Neutrophil (primary cell): ENCODE measurements around the gene GRIN2A.

Source experiments
- H3K27ac ChIP-seq: fragments of 200-600 bp; sonication (generic); 2 replicates; pipeline ENCODE4 v1.5.1; 2016; ENCODE audit warnings: mild to moderate bottlenecking, moderate library complexity
- H3K27me3 ChIP-seq: fragments of 200-600 bp; sonication (generic); 2 replicates; pipeline ENCODE4 v1.6.0; 2016; ENCODE audit warnings: mild to moderate bottlenecking
- H3K36me3 ChIP-seq: fragments of 200-600 bp; sonication (generic); 2 replicates; pipeline ENCODE4 v1.5.1; 2017
- H3K4me1 ChIP-seq, 2 experiments: fragments of 200-600 bp in 1 of 2; sonication (generic) in 1 of 2; 1 replicate in 1 of 2; 2 replicates in 1 of 2; pipeline versions ENCODE4 v1.5.1 to v1.6.1; 2013 to 2016; ENCODE audit warnings: low read depth in 1 of 2, low read length in 1 of 2, mild to moderate bottlenecking in 1 of 2, moderate library complexity in 1 of 2; ENCODE audit not compliant: control insufficient read depth in 1 of 2, insufficient read depth in 1 of 2
- H3K4me3 ChIP-seq, 2 experiments: fragments of 200-600 bp in 1 of 2; sonication (generic) in 1 of 2; 1 replicate in 1 of 2; 2 replicates in 1 of 2; pipeline ENCODE4 v1.5.1; 2013 to 2016; ENCODE audit warnings: low read depth in 1 of 2, low read length in 1 of 2, mild to moderate bottlenecking in 1 of 2, moderate library complexity in 1 of 2
- H3K9me3 ChIP-seq: fragments of 200-600 bp; sonication (generic); 2 replicates; pipeline ENCODE4 v1.5.1; 2016
- TF ChIP-seq, protein P1 (sequence below): fragments of 200-600 bp; sonication (generic); IDR thresholded peaks from 2 replicates; pipeline ENCODE4 v1.5.1; 2016; ENCODE audit warnings: antibody characterized with exemption

Gene GRIN2A

DNA sequence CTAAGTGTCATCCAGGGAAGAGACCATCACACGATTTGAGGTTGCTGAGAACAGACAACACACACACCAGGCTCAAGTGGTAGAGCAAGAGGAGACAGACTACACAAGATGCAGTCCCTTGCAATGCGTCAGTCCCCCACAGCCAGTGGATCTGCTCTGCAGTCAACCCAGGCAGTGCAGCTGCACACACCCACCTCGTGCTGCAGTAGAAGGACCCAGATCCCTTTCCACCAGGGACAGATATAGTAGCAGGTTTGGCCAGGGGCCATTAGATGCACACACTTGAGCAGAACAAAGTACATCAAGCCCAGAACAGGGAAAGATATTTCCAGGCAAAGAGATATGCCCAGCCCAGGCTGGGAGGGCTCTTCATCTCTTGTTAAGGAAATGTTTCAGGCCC, 112.9 kb downstream of the GRIN2A start:
- Histone ChIP-seq H3K36me3 (no peaks in the 10 kb centered on the region), H3K27me3 (no peaks in the 10 kb centered on the region), H3K4me3 (no peak overlapping the region), H3K4me1 (no peaks in the 10 kb centered on the region), H3K9me3 (no peaks in the 10 kb centered on the region), H3K27ac (no peak overlapping the region)
- TF ChIP-seq, protein P1, sequence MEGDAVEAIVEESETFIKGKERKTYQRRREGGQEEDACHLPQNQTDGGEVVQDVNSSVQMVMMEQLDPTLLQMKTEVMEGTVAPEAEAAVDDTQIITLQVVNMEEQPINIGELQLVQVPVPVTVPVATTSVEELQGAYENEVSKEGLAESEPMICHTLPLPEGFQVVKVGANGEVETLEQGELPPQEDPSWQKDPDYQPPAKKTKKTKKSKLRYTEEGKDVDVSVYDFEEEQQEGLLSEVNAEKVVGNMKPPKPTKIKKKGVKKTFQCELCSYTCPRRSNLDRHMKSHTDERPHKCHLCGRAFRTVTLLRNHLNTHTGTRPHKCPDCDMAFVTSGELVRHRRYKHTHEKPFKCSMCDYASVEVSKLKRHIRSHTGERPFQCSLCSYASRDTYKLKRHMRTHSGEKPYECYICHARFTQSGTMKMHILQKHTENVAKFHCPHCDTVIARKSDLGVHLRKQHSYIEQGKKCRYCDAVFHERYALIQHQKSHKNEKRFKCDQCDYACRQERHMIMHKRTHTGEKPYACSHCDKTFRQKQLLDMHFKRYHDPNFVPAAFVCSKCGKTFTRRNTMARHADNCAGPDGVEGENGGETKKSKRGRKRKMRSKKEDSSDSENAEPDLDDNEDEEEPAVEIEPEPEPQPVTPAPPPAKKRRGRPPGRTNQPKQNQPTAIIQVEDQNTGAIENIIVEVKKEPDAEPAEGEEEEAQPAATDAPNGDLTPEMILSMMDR: no peak

- no peaks in the 10 kb centered on the region for H3K27me3 ChIP-seq
- no peaks in the 10 kb centered on the region for H3K9me3 ChIP-seq
- H3K4me1 ChIP-seq: no peaks in the 10 kb centered on the region
- TF ChIP-seq, protein P1: no peak
- no peak overlapping the region for H3K27ac ChIP-seq
- H3K4me3 ChIP-seq: no peak overlapping the region
- no peaks in the 10 kb centered on the region for H3K36me3 ChIP-seq
Observed at GRCh38 chr16:10067835-10068234, 114.4 kb downstream of the GRIN2A start.

DNA sequence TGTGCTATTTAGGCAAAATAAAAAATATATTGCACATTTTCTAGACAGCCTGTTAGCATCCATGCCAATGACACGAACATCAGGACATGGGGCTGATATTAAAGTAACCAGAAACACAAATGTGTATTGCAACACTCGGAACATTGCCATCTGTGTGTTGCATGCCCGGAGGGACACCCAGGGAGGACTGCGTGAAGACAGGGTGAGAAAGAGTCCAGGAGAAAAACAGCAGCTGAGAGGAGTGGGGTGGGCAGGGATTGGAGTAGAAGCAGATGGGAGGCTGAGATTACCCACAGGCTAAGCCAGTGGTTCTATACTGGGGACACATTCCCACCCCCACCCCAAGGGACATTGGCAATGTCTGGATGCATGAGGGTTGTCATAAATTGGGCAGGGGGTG, 114.8 kb downstream of the GRIN2A start:
- no peaks in the 10 kb centered on the region for H3K27me3 ChIP-seq

GRCh38 chr16:10065019-10065418, 117.2 kb downstream of the GRIN2A start:
- no peak overlapping the region for H3K27ac ChIP-seq
- no peaks in the 10 kb centered on the region for H3K27me3 ChIP-seq
- no peaks in the 10 kb centered on the region for H3K36me3 ChIP-seq
- no peaks in the 10 kb centered on the region for H3K4me1 ChIP-seq
- H3K4me3 ChIP-seq: no peak overlapping the region
- no peaks in the 10 kb centered on the region for H3K9me3 ChIP-seq
- TF ChIP-seq, protein P1: no peak

More for the DNA sequence above, 114.8 kb downstream of the GRIN2A start:
- no peak overlapping the region for H3K27ac ChIP-seq
- H3K9me3 ChIP-seq: no peaks in the 10 kb centered on the region
- no peaks in the 10 kb centered on the region for H3K36me3 ChIP-seq
- no peak overlapping the region for H3K4me3 ChIP-seq
- H3K4me1 ChIP-seq: no peaks in the 10 kb centered on the region
- TF ChIP-seq, protein P1: no peak

GRCh38 chr16:10048850-10049249, 133.4 kb downstream of the GRIN2A start:
- no peaks in the 10 kb centered on the region for H3K9me3 ChIP-seq
- H3K36me3 ChIP-seq: no peaks in the 10 kb centered on the region
- no peak overlapping the region for H3K27ac ChIP-seq
- H3K4me1 ChIP-seq: no peaks in the 10 kb centered on the region
- no peaks in the 10 kb centered on the region for H3K27me3 ChIP-seq
- TF ChIP-seq, protein P1: no peak
- no peak overlapping the region for H3K4me3 ChIP-seq

DNA sequence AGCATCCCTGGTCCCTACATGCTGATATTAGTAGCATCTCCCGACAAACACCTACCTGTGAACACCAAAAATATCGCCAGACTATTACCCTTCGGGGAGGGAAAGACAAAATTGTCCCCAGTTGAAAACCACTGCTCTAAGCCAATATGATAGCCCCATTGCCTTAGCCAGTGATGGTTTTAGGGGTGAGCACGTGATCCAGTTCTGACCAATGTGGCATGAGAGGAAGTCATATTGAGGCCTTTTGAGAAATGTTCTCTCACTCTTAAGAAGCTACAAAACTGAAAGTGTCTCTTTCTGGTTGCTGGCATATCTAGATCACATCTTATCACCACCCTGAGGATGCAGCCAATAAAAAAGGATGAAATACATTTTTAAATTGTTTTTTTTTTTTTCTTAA, 136.3 kb downstream of the GRIN2A start:
- H3K9me3 ChIP-seq: no peaks in the 10 kb centered on the region
- H3K4me1 ChIP-seq: no peaks in the 10 kb centered on the region
- no peaks in the 10 kb centered on the region for H3K27me3 ChIP-seq
- H3K36me3 ChIP-seq: no peaks in the 10 kb centered on the region
- TF ChIP-seq, protein P1: no peak
- no peak overlapping the region for H3K27ac ChIP-seq
- no peak overlapping the region for H3K4me3 ChIP-seq
